IPS-18a (cell line): Measurements from ENCODE around the gene HNRNPCL2.
"Not testable (repeated sequence)": the region's sequence is repeated elsewhere in the genome, so short reads cannot be mapped to it uniquely, and the experiment has no call there.

Source experiments
- H3K27ac ChIP-seq: one replicate; pipeline ENCODE4 v1.5.1; 2013; ENCODE audit warnings: low read length
- H3K27me3 ChIP-seq: one replicate; pipeline ENCODE4 v1.6.1; 2013; ENCODE audit warnings: mild to moderate bottlenecking, low read length; ENCODE audit not compliant: control insufficient read depth, insufficient read depth
- H3K36me3 ChIP-seq: one replicate; pipeline ENCODE4 v1.6.1; 2013; ENCODE audit warnings: low read depth, low read length; ENCODE audit not compliant: control insufficient read depth
- H3K4me1 ChIP-seq: one replicate; pipeline ENCODE4 v1.6.1; 2013; ENCODE audit warnings: low read depth, low read length; ENCODE audit not compliant: control insufficient read depth
- H3K4me3 ChIP-seq: one replicate; pipeline ENCODE4 v1.5.1; 2013; ENCODE audit warnings: low read length
- H3K9ac ChIP-seq: one replicate; pipeline ENCODE4 v1.6.1; 2013; ENCODE audit warnings: mild to moderate bottlenecking, low read length, moderate library complexity
- H3K9me3 ChIP-seq: one replicate; pipeline ENCODE4 v1.6.1; 2013; ENCODE audit warnings: low read depth, low read length; ENCODE audit not compliant: control insufficient read depth

HNRNPCL2 gene

DNA sequence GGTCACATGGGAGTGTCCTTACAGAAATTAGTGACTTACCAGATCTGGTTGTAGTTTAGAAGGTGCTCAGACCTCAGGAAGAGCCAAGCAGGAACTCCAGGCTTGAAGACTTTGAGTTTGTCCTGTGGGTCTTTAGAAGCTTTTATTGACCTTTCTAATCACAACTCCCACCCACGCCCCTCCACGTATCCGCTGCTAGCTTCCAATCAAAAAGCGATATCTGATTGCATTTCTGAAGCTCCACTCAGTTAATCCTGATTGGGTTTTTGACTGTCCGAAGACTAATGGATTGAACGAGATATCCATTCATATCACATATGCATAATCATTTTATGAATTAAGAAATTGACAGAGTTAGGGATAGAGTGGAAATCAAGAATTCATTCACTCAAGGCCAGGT is at the start of gene HNRNPCL2:
TSS of gene HNRNPCL2 (minus strand) at position 101 of the 400 bp plus-strand sequence. CDS start 454 bp downstream, outside the sequence.
- H3K4me1 ChIP-seq, H3K4me3 ChIP-seq, H3K36me3 ChIP-seq, H3K27me3 ChIP-seq, H3K9ac ChIP-seq, H3K27ac ChIP-seq: not testable (repeated sequence)
- peaks cover 26% of the 10 kb centered on the region for H3K9me3 ChIP-seq

DNA sequence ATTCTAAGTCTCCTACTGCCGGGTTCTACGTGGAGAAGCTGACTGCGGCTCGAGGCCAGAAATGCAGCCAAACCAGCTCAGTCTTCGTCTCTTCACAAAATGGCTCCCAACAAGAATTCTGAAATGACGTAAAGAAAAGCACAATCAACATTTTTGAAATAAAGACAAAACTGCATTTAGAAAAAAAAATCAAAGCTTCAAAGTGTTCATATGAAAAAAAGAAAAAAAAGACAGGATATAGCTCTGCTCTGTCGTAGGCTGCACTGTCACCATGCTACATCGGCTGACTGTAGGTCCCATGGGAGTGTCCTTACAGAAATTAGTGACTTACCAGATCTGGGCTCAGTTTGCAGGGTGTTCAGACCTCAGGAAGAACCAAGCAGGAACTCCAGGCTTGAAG is 48.9 kb upstream of the HNRNPCL2 start, which contains the start of gene HNRNPCL4:
TSS of gene HNRNPCL4 (minus strand) at position 101 of the 400 bp plus-strand sequence. CDS start 164 bp downstream, outside the sequence.
- not testable (repeated sequence) for H3K4me1 ChIP-seq, H3K27ac ChIP-seq, H3K9ac ChIP-seq, H3K4me3 ChIP-seq, H3K36me3 ChIP-seq, H3K27me3 ChIP-seq, H3K9me3 ChIP-seq

DNA sequence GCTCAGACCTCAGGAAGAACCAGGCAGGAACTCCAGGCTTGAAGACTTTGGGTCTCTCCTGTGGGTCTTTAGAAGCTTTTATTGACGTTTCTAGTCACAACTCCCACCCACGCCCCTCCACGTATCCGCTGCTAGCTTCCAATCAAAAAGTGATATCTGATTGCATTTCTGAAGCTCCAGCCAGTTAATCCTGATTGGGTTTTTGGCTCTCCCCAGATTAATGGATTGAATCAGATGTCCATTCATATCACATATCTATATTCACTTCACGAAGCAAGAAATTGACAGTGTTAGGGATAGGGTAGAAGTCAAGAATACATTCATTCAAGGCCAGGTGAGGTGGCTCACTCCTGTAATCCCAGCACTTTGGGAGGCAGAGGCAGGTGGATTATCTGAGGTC is 39.3 kb upstream of the HNRNPCL2 start, which contains the start of gene PRAMEF26:
TSS of gene PRAMEF26 (minus strand) at position 101 of the 400 bp plus-strand sequence. CDS start 2,914 bp downstream, outside the sequence.
- not testable (repeated sequence) for H3K4me1 ChIP-seq, H3K9me3 ChIP-seq, H3K9ac ChIP-seq, H3K27me3 ChIP-seq, H3K27ac ChIP-seq, H3K36me3 ChIP-seq, H3K4me3 ChIP-seq

DNA sequence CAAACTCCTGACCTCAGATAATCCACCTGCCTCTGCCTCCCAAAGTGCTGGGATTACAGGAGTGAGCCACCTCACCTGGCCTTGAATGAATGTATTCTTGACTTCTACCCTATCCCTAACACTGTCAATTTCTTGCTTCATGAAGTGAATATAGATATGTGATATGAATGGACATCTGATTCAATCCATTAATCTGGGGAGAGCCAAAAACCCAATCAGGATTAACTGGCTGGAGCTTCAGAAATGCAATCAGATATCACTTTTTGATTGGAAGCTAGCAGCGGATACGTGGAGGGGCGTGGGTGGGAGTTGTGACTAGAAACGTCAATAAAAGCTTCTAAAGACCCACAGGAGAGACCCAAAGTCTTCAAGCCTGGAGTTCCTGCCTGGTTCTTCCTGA is 46.2 kb downstream of the HNRNPCL2 start, which contains the start of gene PRAMEF25:
TSS of gene PRAMEF25 (plus strand) at position 301 of the 400 bp plus-strand sequence. CDS start 2,920 bp downstream, outside the sequence.
- H3K9ac ChIP-seq, H3K27me3 ChIP-seq, H3K27ac ChIP-seq, H3K9me3 ChIP-seq, H3K4me1 ChIP-seq, H3K4me3 ChIP-seq, H3K36me3 ChIP-seq: not testable (repeated sequence)
